ENCODE results near the gene SLC22A23.

The SLC22A23 gene

DNA sequence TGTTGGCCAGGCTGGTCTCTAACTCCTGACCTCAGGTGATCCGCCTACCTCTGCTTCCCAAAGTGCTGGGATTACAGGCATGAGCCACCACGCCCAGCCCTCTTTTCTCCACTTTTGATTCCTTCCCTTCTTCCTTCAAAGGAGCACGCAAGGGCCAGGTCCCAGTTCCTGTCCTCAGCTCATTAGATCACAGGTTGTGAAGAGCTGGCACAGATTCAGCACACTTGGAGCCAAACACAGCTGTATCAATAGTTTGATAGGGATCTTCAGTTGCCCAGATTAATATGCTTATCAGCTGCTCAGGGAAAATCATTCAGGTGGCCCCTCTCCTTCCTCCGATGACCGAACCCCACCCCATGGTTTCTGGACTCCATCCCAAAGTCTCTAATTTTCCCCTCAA lies 14.4 kb upstream of the SLC22A23 start:
- DNase-seq (ENCODE audit: low spot score), result no peak

DNA sequence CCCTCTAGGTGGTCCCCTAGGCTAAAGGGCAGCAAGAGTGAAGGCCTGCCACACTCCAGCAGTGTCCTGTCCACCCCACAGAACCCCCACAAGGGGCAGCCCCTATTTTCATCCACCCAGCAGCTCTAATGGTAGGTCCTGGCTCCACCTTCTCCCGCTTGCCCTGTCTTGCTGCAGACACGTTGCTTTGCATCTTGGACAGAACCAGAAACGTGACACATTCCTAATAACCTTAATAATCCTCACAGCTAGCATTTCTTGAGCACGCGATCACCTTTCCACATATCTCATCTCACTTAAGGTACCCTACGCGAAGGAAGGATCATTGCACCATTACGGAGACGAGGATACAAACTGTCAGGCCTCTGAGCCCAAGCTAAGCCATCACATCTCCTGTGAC lies 11.7 kb upstream of the SLC22A23 start:
- DNase-seq (ENCODE audit: low spot score), result no peak

DNA sequence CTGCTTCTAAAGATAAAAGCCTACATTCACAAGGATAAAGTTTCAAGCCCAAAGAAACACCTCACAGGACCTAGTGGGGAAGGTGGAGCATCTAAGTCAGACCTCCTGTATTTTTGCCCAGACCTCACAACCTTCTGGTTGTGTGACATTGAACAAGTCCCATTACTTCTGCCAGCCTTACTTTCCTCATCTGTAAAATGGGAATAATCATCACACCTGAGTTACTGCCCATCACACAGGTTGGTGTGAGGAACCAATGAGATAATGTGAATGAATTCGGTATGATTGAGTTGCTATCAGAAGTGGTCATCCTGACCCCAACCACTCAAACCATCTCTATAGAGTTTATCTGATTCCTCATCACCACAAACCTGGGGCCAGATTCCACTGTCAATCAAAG lies 11.1 kb upstream of the SLC22A23 start:
- DNase-seq (ENCODE audit: low spot score), result no peak

DNA sequence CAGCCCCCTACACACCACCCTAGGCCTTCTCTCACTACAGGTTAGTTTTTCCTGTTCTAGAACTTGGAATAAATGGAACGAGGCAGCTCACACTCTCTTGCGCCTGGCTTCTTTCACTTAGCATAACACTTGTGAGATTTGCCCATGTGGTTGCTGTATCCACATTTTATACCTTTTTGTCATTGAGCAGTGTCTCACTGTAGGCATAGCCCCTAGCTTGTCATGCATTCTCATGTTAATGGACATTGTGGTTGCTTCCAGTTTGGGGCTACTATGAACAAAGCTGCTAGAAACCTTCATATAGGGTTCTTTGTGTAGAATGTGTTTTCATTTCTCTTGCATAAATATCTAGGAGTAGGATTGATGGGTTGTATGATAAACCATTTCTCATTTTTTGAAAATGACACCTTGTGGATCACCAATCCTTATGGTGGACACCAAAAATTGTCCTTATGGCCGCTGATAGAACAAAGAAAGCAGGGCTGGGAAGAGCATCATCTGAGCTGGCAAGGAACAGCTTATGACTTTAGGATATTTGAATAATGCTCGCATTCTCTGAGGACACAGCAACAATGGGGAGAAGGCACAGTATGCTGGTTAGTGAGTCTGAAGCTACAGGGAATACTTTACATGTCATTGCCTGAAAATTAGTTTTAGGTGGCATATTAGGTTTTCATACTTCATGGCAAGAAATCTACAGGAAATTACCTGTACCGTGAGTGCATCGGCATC lies 9.8 kb upstream of the SLC22A23 start:
- no peak for DNase-seq (ENCODE audit: low spot score)

DNA sequence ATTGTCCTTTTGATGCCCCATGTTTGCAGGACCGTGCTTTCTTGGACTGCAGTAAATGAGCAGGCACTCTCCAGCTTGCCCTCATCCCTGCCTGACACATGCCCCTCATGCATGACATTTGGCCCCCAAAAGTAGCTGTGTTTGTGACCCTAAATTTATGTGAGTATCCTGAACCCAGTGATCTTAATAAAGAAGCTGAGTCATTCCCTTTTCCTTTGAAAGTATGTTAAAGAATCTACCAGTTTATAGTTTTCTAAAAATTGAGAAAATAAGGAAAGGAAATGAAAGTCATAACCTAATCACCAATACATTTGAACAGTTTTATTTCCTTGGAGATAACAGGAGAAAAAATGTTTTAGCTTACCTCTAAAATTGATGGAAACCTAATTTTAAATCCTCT lies 3.4 kb upstream of the SLC22A23 start:
- no peak for DNase-seq (ENCODE audit: low spot score)

DNA sequence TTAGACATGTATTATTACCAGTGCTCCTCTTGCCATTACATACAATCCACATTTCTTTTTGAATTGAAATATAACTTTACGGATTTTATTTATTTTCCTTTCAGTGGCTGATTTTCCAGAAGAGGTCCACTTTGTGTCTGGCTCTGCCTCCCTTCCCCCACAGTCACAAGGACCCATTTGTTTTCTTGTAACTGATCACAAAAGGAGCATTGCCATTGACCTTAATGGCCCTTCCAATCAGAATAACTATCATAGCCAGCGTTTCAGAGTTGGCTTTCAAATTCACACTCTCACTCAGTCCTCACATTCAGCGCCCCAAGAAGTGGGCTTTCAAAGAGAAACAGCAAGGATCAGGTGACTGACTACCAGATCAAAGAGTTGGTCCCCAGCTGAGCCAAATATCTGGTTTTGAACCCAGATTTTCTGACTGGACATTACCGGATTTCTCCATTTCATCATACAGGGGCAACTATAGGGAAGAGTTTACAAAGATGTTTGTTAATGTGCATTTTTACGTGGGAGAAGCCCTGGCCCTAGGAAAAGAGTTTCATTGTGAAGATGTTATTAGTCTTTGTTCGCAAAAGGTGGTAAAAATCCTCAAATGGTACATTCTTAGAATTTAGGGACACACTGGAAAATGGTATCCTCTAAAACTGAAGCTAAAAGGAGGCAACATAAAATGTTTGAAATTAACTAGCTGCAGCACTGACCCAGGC lies 2.0 kb upstream of the SLC22A23 start:
- no peak for DNase-seq (ENCODE audit: low spot score)

DNA sequence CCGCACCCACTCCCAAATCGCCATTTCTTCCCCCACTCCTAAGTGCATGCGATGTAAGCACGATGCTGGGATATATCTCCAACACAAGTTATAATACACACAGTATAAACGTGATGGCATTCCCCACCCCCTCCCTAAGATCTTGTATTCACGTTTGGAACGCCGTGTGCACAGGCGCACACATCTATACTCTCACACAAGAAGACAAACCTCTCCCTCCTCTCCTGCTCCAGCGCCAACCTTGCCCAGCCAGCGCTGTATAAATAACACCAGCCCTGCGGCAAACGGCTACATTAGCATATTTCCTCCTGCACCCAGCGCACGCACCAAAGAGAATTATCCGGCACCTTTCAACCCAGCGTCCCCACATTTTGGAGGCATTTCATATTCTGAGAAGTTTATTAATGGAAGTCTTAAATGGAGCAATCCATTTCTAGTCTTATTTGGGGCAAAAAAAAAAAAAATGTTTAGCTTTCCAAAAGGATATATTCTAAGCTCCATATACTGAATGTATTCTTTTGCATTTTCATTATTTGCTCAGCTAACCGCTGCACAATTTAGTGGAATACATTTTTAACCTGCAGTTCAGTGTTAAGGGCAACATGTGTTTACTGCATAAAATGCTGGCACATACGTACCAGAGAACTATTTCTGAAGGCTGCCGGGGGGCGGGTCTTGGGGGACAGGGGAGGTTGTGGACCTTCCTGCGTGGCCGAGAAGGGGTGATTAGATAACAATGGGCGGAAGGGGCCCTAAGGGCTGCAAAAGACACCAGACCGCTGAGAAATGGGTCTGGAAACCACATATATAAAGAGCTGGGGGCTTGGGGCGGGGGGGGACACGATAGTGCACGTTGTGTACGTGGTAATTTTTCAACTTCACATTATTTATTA lies 1.1 kb upstream of the SLC22A23 start:
- no peak for DNase-seq (ENCODE audit: low spot score)

DNA sequence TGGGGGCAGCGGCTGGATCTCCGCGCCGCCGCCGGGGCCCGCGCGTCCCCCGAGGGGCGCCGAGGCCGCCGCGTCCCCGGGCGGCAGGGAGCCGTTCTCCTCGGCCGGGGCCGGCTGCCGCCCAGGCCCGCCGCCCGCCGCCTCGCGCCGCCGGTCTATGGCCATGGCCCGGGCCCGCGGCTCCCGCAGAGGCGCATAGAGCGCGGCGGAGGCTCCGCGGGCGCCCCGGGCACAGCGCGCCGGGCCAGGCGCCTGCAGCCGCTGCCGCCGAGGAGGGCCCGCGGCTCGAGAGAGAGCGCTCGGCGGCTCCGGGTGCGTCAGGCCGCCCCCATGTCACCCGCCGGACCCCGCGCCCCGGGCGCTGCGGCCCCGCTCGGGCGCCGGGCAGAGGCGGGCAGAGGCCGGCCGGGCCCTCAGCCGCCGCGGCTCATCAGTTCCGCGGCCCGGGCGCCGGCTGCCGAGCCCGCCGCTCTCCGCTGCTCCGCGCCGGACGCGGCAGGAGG lies 404 bp downstream of the SLC22A23 start:
- DNase-seq (ENCODE audit: low spot score), result no peak

DNA sequence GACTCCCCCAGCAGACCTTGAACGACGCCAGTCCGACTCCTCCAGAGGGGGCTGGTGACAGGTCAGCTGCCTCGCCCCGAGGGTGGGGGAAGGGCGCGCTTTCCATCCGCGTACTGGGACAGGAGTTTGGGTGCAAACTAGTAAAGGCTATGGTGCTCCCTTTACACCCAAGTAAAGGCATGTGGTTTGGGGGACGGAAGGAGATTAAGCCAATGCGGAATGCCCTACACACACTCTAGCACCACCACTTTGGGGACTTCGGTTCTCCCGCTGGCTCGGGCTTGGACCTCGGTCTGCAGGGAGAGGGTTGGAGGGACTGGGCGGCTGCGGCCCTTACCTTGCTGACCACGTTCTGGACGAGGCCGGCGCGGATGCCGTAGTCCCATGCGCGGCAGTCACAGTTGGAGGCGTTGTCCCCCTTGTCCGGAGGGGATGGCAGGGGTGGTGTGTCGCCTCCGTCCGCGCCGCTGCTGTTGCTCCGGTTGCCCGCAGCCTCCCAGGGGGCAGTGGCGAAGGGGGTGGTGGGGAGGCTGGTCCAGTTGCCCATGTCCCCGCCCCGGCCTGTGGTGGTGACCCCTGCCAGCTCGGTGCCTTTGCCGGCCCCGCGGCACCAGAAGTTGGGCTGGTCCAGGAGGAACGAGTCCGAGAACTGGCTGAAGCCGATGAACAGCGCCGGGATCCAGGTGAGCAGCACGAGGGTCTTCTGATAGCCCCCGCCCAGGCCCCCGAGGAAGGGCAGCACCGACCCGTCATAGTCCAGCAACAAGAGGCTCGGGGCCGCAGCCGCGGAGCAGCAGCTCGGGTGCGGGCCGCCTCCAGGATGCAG lies 1.1 kb downstream of the SLC22A23 start:
- no peak for DNase-seq (ENCODE audit: low spot score)

DNA sequence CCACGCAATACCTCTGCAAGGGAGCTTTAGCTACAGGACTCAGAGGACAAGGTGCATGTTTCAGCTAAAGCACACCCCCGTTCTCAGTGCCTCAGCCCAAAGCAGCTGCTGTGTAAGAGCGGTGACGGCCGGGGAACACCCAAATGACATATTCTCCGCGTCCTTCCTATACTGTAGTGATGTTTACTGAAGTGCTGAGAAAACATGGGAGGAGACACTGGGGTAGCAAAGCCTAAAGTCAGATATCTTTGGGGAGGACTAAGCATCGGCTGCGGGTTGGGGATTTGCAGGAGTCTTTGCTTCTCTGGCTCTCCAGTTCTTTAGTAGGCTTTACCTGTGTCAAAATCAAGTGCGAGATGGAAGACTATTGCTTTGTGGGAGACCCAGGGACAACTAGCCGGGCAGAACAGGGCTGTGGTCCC lies 1.7 kb downstream of the SLC22A23 start:
- peak; percentile 43 for DNase-seq (ENCODE audit: low spot score)

DNA sequence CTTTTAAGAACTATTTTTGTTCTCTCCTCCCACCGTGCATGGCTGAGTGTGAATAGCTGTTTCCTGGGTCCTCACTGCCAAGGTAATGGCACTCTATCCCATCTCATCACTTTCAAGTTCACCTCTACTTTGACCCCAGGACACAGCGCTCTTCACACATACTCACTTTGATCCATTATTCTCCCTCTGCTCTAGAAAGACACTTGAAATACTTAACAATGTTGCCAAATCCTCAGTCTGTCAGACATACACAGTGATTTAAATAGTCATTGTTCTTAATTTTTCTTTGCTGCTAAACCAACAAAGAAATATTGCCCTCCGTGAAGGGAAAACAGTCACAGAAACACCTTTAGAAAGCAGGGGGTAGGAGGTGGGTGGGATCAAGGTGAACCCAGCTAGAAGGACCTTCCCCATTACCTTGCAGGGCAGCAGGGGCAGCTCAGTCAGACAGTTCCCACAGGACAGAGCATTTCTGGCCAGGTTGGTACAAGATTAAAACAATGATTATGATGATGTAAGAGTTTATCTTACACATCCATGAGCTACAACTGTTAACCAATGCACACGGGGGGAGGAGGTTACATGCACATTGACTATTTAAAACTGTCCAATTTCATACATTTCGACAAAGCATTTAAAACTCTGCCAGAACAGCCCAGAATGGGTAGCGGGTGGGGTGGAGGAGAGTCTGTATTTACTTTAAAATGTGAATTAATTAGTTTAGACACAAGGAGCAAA lies 2.4 kb downstream of the SLC22A23 start:
- no peak for DNase-seq (ENCODE audit: low spot score)

DNA sequence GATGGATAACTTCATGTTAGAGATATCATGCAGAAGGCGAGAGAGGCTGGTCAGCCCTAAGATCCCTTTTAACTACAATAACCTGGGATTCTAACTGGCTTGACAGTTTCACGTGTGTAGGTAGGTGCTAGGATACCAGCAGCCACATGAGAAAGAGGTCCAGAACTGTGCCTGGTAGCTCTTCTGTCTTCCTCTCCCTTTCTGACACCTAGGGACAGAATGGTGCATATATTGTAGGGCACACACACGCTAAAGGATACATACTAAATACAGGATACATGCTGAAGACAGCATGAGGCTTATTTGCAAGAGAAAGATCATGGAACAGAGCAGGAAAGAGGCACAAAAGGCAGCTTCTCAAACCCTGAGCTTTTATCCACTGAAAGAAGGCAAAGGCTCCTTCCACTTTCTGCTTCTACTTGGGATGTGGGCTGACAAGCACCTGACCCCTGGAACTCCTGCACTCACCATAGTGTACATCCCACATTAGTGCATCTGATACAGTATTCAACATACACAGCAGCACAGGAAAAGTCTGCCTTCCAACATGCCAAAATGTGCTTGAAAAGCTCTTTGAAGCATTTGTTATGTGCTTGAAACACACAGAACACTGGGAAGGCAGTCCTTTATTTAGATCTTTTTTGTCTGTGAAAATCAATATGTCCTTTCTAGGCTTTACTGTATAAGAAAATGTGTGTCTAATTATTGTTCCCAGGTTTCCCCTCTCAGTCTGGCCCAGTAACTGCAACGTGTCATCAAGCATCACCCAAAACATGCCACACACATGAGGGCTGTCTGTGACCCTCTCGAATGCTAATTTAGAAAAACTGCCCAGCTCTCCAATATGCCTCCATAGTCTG lies 3.2 kb downstream of the SLC22A23 start:
- no peak for DNase-seq (ENCODE audit: low spot score)

DNA sequence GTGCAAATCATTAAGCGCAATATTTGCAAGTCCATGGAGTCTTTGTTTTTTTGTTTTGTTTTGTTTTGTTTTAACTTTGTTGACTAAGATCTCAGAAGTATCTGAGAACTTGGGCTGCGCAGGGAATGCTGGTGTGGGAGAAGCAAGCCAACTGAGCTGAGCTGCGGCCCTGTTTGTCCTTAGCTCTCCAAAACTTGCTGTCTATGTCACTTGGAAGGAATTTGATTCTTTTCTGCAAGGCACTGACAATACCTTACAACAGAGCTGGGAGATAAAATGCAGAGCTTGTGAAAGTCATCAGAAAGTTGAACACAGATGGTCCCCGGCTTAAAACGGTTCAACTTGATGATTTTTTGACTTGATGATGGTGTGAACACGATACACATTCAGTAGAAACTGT lies 5.4 kb downstream of the SLC22A23 start:
- DNase-seq (ENCODE audit: low spot score), result no peak

DNA sequence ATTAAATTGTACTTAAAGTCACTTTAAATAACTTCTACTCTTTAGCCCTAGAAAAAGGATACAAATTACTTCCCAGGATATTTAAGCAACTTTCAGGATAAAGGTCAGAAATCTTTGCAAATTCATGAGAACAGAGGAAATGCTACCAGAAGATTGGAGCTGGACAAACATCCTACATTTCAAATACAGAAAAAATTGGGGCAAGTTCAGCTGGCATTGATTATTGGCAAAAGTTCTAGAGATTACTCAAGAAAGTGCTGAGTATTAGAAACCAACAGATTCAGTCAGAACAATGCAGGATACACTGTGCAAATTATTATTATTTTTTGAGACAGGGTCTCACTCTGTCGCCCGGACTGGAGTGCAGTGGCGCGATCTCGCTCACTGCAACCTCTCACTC lies 6.0 kb downstream of the SLC22A23 start:
- no peak for DNase-seq (ENCODE audit: low spot score)

DNA sequence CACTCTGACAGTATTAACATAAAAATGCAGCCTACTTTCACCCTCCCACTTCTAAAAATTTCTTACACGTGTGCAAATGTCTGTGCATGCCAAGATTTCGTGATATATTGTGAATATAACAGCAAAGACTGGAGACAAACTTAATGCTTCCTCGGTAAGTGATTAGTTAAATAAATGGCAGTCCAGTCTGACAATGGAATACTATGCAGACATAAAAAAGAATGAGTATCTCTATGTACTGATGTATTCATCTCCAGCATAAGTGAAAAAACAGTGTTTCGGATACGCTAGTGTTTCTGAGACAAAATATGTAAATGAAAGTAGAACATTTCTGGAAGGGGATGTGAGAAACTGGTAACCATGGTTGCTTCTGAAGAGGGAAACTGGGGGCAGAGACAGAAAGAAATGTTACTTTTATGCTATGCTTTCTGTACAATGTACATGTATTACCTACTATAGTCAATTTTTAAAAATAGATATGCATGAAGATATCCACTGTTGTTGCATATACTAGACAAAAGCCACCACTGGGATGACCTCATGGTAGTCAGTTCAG lies 7.0 kb downstream of the SLC22A23 start:
- no peak for DNase-seq (ENCODE audit: low spot score)

DNA sequence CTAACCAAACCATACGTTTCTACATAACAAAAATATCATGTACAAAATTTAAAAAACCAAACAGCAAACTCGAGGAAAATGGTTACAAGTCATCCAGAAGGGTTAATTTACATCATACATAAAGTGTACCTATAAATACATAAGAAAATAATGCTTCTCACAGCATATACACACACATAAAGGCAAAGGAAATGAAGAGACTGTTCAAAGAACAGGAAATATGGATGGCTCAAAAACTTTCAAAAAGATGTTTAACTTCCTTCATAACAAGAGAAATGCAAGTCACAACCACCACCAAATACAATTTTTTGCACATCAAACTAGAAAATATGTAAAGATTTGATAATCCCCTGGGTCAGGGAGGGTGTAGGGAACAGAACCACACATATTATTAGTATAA lies 7.5 kb downstream of the SLC22A23 start:
- DNase-seq (ENCODE audit: low spot score), result no peak

DNA sequence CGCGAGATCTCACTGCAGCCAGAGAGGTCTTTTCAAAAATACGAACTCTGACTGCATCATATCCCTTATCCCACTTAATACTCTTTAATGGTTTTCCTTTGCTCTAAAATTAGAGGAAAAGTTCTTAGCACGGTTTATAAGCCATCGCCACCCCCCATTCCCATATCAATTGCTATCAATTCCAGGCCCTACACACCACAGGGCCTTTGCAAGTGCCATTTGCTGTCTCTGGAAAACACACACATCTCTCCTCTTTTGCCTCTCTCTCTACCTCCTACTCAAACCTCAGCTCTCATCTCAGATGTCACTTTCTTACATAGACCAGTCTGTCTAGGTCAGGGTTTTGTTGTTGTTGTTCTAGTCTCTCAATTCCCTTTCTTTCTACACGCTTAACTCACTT lies 9.8 kb downstream of the SLC22A23 start:
- DNase-seq (ENCODE audit: low spot score), result no peak

DNA sequence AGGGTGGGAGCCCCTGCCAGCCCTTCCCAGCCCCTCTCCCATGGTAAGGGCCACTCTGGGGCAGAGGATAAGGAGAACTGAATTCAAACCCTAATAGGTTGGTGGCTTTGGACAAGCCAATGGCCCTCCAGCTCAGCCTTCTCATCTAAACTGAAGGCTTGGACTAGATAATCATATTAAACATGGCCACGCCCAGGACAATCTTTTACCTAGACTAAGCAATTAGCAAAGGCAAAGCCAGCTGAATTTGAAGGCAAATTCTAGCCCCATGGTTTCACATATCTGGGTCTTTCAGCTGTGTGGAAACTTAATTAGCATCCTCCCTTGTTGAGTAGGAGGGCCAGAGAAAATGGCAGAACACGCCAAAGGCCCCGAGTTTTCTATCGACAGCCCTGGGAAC lies 10.7 kb downstream of the SLC22A23 start:
- no peak for DNase-seq (ENCODE audit: low spot score)

DNA sequence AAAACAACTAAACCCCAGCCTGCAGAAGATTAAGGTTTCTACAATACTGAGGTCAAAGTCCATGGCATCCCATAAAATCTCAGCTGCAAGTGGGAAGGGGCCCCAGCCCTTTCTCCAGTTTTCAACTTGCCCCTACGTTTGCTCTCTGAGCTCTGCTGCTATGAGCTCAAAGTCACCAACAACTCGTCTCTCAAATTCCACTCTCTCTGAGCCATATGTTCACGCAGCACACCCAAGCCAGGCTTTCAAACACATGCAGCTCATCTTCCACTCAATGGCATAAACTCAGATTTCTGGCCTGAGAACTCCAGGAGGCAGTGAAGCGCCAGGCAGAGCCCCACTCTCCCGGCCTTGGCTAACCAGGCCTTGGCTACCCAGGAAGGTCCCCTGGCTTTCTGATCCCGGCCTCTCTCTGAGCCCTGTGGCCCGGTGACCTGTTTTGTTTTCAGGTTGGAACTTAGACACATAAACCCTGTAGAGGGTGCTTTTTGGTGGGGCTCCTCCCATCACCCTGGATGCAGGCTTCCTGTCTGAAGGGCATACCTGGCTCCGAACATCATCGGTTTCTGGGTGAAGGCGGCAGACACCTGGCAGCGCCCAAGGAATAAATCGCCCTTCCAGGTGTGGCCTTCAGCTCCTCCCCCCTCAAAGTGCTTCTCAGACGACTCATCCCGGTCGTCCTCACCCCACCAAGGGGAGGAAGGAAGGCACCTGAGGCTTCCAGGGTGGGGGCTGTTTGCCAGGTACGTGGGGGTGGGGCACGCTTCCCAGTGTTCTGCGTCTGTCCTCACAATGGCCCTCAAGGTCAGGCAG lies 12.4 kb downstream of the SLC22A23 start:
- DNase-seq (ENCODE audit: low spot score), result no peak

Measured in CD4-positive, alpha-beta T cell treated with Interleukin-2 at 100 ng/mL for 4 hours (primary cell).